Erythroblast (primary cell): ENCODE results near the gene NEGR1.

Experiments
- GATA1 ChIP-seq: IDR thresholded peaks from 2 replicates; pipeline ENCODE4 v1.6.1; 2011; ENCODE audit warnings: low read depth, mild to moderate bottlenecking, control low read depth, low read length, moderate library complexity
- POLR2A ChIP-seq: IDR thresholded peaks from 2 replicates; pipeline ENCODE4 v1.6.1; 2011; ENCODE audit warnings: mild to moderate bottlenecking, low read length

GRCh38 chr1:72284348-72285073, 2.2 kb upstream of the NEGR1 start:
- TF ChIP-seq POLR2A (no peak), GATA1 (no peak)
